Osteocyte (in vitro differentiated cells): ENCODE results near the gene TSGA10IP. TPM values are rescaled to one million over a fixed set of nuclear protein-coding genes. Genes with fewer than 3 reads are reported as not detected.
"Not testable (repeated sequence)": the region's sequence is repeated elsewhere in the genome, so short reads cannot be mapped to it uniquely, and the experiment has no call there.

Experiments
- DNase-seq: peaks from one replicate; pipeline ENCODE4 v3.0.0; 2021; ENCODE audit warnings: mixed read lengths; ENCODE audit not compliant: unreplicated experiment; ENCODE audit errors: extremely low spot score
- H3K27ac Mint-ChIP-seq: one replicate; pipeline ENCODE4 v1.8.0; 2021; ENCODE audit warnings: mild to moderate bottlenecking, mixed read lengths; ENCODE audit not compliant: unreplicated experiment
- H3K27me3 Mint-ChIP-seq: one replicate; pipeline ENCODE4 v1.8.0; 2021; ENCODE audit warnings: mixed read lengths; ENCODE audit not compliant: unreplicated experiment
- H3K36me3 Mint-ChIP-seq: one replicate; pipeline ENCODE4 v1.8.0; 2021; ENCODE audit warnings: mixed read lengths; ENCODE audit not compliant: unreplicated experiment
- H3K4me1 Mint-ChIP-seq: one replicate; pipeline ENCODE4 v1.8.0; 2021; ENCODE audit warnings: mixed read lengths; ENCODE audit not compliant: unreplicated experiment
- H3K4me3 Mint-ChIP-seq: one replicate; pipeline ENCODE4 v1.8.0; 2021; ENCODE audit warnings: mild to moderate bottlenecking, moderate library complexity, mixed read lengths; ENCODE audit not compliant: unreplicated experiment
- H3K9me3 Mint-ChIP-seq: one replicate; pipeline ENCODE4 v1.8.0; 2021; ENCODE audit warnings: mixed read lengths; ENCODE audit not compliant: unreplicated experiment
- CTCF ChIP-seq: fragments of 200-600 bp; sonication (generic); IDR thresholded peaks from 2 replicates; pipeline ENCODE4 v1.5.0; 2021; ENCODE audit warnings: antibody characterized with exemption, mild to moderate bottlenecking, moderate library complexity
- total RNA-seq: library from RNA; stranded (reverse); gene quantifications from 2 replicates; pipeline ENCODE4 v1.2.1, GENCODE V29; 2021

Gene TSGA10IP
- total RNA-seq, 1 donor from 2014 or later = not detected

GRCh38 chr11:65945941-65946558 lies 770 bp downstream of the TSGA10IP start:
- no peak for TF ChIP-seq CTCF
- H3K4me3 Mint-ChIP-seq = no peak overlapping the region
- DNase-seq = no peak
- peaks cover 11% of the 10 kb centered on the region for H3K27me3 Mint-ChIP-seq
- peaks cover 3% of the 10 kb centered on the region for H3K4me1 Mint-ChIP-seq
- H3K27ac Mint-ChIP-seq = no peak overlapping the region
- H3K9me3 Mint-ChIP-seq = no peaks in the 10 kb centered on the region
- H3K36me3 Mint-ChIP-seq = no peaks in the 10 kb centered on the region

GRCh38 chr11:65946655-65947054 lies 1.4 kb downstream of the TSGA10IP start:
- H3K4me3 Mint-ChIP-seq = no peak overlapping the region
- H3K36me3 Mint-ChIP-seq = no peaks in the 10 kb centered on the region
- no peaks in the 10 kb centered on the region for H3K9me3 Mint-ChIP-seq
- H3K27me3 Mint-ChIP-seq = peaks cover 12% of the 10 kb centered on the region
- DNase-seq = no peak
- no peak for TF ChIP-seq CTCF
- no peak overlapping the region for H3K27ac Mint-ChIP-seq
- peaks cover under 1% of the 10 kb centered on the region for H3K4me1 Mint-ChIP-seq

GRCh38 chr11:65947133-65947532 lies 1.9 kb downstream of the TSGA10IP start:
- Mint-ChIP-seq H3K27ac (no peak overlapping the region), H3K27me3 (peaks cover 15% of the 10 kb centered on the region), H3K4me3 (no peak overlapping the region), H3K4me1 (no peaks in the 10 kb centered on the region), H3K36me3 (no peaks in the 10 kb centered on the region), H3K9me3 (no peaks in the 10 kb centered on the region)
- DNase-seq = no peak
- TF ChIP-seq CTCF = no peak

- Mint-ChIP-seq H3K27me3 (peaks cover 18% of the 10 kb centered on the region), H3K27ac (no peak overlapping the region), H3K9me3 (no peaks in the 10 kb centered on the region), H3K4me1 (no peaks in the 10 kb centered on the region), H3K4me3 (no peak overlapping the region), H3K36me3 (no peaks in the 10 kb centered on the region)
- no peak for DNase-seq
- no peak for TF ChIP-seq CTCF
These were observed 2.4 kb downstream of the TSGA10IP start for GRCh38 chr11:65947603-65948125.

- not testable (repeated sequence) for H3K9me3 Mint-ChIP-seq, H3K4me1 Mint-ChIP-seq, DNase-seq, H3K4me3 Mint-ChIP-seq, H3K27ac Mint-ChIP-seq, H3K36me3 Mint-ChIP-seq
- peaks cover 18% of the 10 kb centered on the region for H3K27me3 Mint-ChIP-seq
These were observed 5.4 kb downstream of the TSGA10IP start for GRCh38 chr11:65950711-65951110.

- DNase-seq, H3K9me3 Mint-ChIP-seq, H3K36me3 Mint-ChIP-seq, H3K27ac Mint-ChIP-seq, H3K4me3 Mint-ChIP-seq, H3K4me1 Mint-ChIP-seq: not testable (repeated sequence)
- peaks cover 18% of the 10 kb centered on the region for H3K27me3 Mint-ChIP-seq
These were observed 6.4 kb downstream of the TSGA10IP start for GRCh38 chr11:65951641-65952040.
